Fibroblast of lung (primary cell): ENCODE measurements around the gene GUCY2C. TPM values are rescaled to one million over a fixed set of nuclear protein-coding genes. Genes with fewer than 3 reads are reported as not detected.

ENCODE experiments used
- DNase-seq, 2 donors: peaks; one replicate each; pipeline versions ENCODE4 v3.0.0 to v3.0.0-alpha.2; 2010; ENCODE audit warnings: low read depth in 2 of 2
- H2AFZ ChIP-seq: 2 replicates; pipeline ENCODE4 v1.5.1; 2012; ENCODE audit warnings: low read length, control low read depth, inconsistent platforms
- H3K27ac ChIP-seq: 2 replicates; pipeline ENCODE4 v1.5.1; 2011; ENCODE audit warnings: low read length, control low read depth; ENCODE audit not compliant: insufficient read depth
- H3K27me3 ChIP-seq: 2 replicates; pipeline ENCODE4 v1.5.1; 2011; ENCODE audit warnings: mild to moderate bottlenecking, low read length; ENCODE audit not compliant: control insufficient read depth, insufficient read depth
- H3K36me3 ChIP-seq: 2 replicates; pipeline ENCODE4 v1.5.1; 2011; ENCODE audit warnings: low read length; ENCODE audit not compliant: control insufficient read depth, insufficient read depth
- H3K4me1 ChIP-seq: 2 replicates; pipeline ENCODE4 v1.5.1; 2011; ENCODE audit warnings: low read length; ENCODE audit not compliant: control insufficient read depth, insufficient read depth; ENCODE audit errors: extremely low read depth
- H3K4me2 ChIP-seq: 2 replicates; pipeline ENCODE4 v1.5.1; 2011; ENCODE audit warnings: low read length, control low read depth; ENCODE audit not compliant: insufficient read depth; ENCODE audit errors: extremely low read depth
- H3K4me3 ChIP-seq, 4 experiments: fragments of 200-600 bp in 1 of 4; sonication (generic) in 1 of 4; replicated peaks in 1 of 4; 2 replicates each; pipeline ENCODE4 v1.5.1; 2011 to 2016; ENCODE audit warnings: low read length in 4 of 4, low read depth in 3 of 4, mild to moderate bottlenecking in 3 of 4, control low read depth in 2 of 4, inconsistent platforms in 1 of 4, mixed read lengths in 1 of 4; ENCODE audit not compliant: insufficient read depth in 1 of 4; ENCODE audit errors: control extremely low read depth in 1 of 4
- H3K79me2 ChIP-seq: 2 replicates; pipeline ENCODE4 v1.5.1; 2012; ENCODE audit warnings: mild to moderate bottlenecking, low read length, inconsistent platforms; ENCODE audit not compliant: control insufficient read depth, insufficient read depth
- H3K9ac ChIP-seq: 2 replicates; pipeline ENCODE4 v1.5.1; 2011; ENCODE audit warnings: mild to moderate bottlenecking, low read length, control low read depth; ENCODE audit not compliant: insufficient read depth
- H3K9me3 ChIP-seq: 2 replicates; pipeline ENCODE4 v1.5.1; 2012; ENCODE audit warnings: low read depth, low read length; ENCODE audit not compliant: control insufficient read depth, insufficient read depth
- H4K20me1 ChIP-seq: 2 replicates; pipeline ENCODE4 v1.5.1; 2011; ENCODE audit warnings: low read length; ENCODE audit not compliant: control insufficient read depth, insufficient read depth; ENCODE audit errors: extremely low read depth
- EZH2 ChIP-seq: IDR thresholded peaks from 2 replicates; pipeline ENCODE4 v1.5.1; 2012; ENCODE audit warnings: low read length, control low read depth, mild to moderate bottlenecking; ENCODE audit errors: missing control alignments
- polyA plus RNA-seq, 2 donors: library from polyadenylated mRNA; depleted of rRNA in 1 of 2; stranded (reverse) in 1 of 2; unstranded in 1 of 2; fragments of >200 nt; gene quantifications; 2 replicates each; pipeline ENCODE4 v1.2.1, GENCODE V29; 2011 to 2012; ENCODE audit warnings: missing spikeins in 1 of 2
- total RNA-seq: library from RNA; depleted of rRNA; stranded (reverse); fragments of >200 nt; gene quantifications from 2 replicates; pipeline ENCODE4 v1.2.1, GENCODE V29; 2014
- TF ChIP-seq, protein P1 (sequence below), 2 donors: IDR thresholded peaks in 1 of 2; conservative IDR thresholded peaks in 1 of 2; 1 replicate in 1 of 2; 2 replicates in 1 of 2; pipeline ENCODE4 v1.5.1; 2011 to 2012; ENCODE audit warnings: low read length in 2 of 2, control low read depth in 1 of 2, inconsistent platforms in 1 of 2, low read depth in 1 of 2, mild to moderate bottlenecking in 1 of 2

The GUCY2C gene
- total and polyA plus RNA-seq, 2 donors (not counting 1 experiment from before 2014, with no cell fraction given), result 0.02 TPM; not detected in 1

DNA sequence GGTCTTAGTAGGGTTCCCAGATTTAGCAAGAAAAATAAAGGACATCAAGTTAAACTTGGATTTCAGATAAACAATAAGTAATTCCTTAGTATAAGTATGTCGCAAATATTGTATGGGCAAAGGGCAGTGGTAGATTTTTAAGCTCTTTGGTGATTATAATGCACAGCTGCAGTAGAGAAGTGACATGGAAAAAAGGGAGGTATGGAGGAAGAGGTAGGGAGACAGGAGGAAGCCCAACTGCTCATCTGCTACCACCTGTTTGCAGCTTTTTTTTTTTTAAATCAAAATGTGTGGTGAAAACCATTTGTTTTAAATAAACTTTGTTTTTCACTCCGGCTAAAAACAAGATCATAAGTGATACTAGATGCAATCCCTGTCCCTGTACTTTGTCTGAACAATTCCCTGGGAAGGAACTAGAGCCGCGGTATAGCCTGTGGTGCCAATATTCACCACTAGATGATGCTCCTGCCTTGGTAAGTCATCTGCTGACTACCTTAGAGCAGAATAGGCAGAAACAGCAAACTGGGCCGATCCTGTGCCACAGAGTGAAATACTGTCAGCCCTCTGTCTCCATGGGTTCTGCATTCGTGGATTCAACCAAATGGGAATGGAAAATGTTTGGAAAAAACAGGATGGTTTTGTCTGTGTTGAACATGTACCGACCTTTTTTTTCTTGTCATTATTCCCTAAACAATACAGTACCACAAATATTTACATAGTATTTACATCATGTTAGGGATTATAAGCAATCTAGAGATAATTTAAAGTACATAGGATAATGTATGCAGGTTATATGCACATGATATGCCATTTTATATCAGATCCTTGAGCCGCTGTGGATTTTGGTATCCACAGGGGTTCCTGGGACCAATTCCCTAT is 66.3 kb downstream of the GUCY2C start:
- Histone ChIP-seq H3K4me2 (no peak overlapping the region), H3K9me3 (no peaks in the 10 kb centered on the region), H3K27ac (no peak overlapping the region), H4K20me1 (no peaks in the 10 kb centered on the region), H3K4me1 (no peaks in the 10 kb centered on the region), H2AFZ (no peak overlapping the region), H3K36me3 (no peaks in the 10 kb centered on the region), H3K27me3 (no peaks in the 10 kb centered on the region), H3K9ac (no peak overlapping the region), H3K79me2 (no peaks in the 10 kb centered on the region), H3K4me3 (no peak overlapping the region)
- no peak for TF ChIP-seq EZH2
- TF ChIP-seq, protein P1, sequence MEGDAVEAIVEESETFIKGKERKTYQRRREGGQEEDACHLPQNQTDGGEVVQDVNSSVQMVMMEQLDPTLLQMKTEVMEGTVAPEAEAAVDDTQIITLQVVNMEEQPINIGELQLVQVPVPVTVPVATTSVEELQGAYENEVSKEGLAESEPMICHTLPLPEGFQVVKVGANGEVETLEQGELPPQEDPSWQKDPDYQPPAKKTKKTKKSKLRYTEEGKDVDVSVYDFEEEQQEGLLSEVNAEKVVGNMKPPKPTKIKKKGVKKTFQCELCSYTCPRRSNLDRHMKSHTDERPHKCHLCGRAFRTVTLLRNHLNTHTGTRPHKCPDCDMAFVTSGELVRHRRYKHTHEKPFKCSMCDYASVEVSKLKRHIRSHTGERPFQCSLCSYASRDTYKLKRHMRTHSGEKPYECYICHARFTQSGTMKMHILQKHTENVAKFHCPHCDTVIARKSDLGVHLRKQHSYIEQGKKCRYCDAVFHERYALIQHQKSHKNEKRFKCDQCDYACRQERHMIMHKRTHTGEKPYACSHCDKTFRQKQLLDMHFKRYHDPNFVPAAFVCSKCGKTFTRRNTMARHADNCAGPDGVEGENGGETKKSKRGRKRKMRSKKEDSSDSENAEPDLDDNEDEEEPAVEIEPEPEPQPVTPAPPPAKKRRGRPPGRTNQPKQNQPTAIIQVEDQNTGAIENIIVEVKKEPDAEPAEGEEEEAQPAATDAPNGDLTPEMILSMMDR (conservative IDR thresholded peaks at IDR 0.05 in 1 of 2, IDR thresholded peaks at IDR 0.05 in 1 of 2; ENCODE audit: low read depth in 1 of 2, low read length in 2 of 2), result peak; percentile 100
- peak; percentile 56 to 75 for DNase-seq

DNA sequence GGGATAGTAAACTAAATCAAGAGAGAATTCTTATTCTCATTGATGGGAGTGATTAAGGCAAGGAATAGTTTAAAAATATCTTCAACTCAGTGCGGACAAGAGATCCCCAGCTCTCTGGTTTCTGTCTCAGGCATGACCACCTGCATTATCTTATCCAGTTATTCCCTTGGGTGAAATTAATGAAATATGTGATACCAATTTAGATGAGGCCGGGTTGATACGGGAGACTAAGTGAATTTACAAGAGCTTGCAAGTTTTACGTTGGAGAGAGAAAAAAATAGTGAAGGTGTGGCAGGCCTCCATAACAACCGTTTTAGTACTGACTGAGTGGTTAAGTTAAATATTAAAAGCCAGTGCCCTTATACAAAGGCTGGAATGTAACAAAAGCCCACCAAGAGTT is 67.6 kb downstream of the GUCY2C start:
- Histone ChIP-seq H3K9me3 (no peaks in the 10 kb centered on the region), H3K4me2 (no peak overlapping the region), H3K4me1 (no peaks in the 10 kb centered on the region), H3K27ac (no peak overlapping the region), H3K36me3 (no peaks in the 10 kb centered on the region), H3K9ac (no peak overlapping the region), H3K27me3 (no peaks in the 10 kb centered on the region), H4K20me1 (no peaks in the 10 kb centered on the region), H3K4me3 (no peak overlapping the region), H3K79me2 (no peaks in the 10 kb centered on the region), H2AFZ (no peak overlapping the region)
- TF ChIP-seq, protein P1 (conservative IDR thresholded peaks at IDR 0.05 in 1 of 2, IDR thresholded peaks at IDR 0.05 in 1 of 2; ENCODE audit: low read depth in 1 of 2, low read length in 2 of 2), result no peak
- DNase-seq, result no peak

DNA sequence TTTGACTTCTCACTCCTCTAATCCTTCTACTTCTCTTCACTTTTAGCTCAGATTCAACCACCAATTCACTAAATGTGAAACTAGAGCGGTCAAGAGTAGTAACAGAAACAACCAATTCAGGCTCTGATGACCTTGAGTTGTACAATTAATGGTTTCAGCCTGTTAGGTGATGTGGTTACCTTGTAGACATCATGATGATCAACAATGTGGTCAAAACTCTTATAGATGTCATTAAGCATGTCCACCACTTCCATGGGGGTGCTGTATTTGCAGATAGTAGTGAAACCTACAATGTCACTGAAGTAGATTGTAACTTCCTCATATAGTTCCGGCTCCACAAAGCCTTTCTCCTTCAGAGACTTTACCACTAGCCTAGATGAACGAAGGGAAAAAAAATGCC is 74.6 kb downstream of the GUCY2C start:
- no peak for DNase-seq
- no peak overlapping the region for H2AFZ ChIP-seq
- no peaks in the 10 kb centered on the region for H3K9me3 ChIP-seq
- H3K36me3 ChIP-seq, result no peaks in the 10 kb centered on the region
- H4K20me1 ChIP-seq, result no peaks in the 10 kb centered on the region
- no peaks in the 10 kb centered on the region for H3K79me2 ChIP-seq
- no peaks in the 10 kb centered on the region for H3K4me1 ChIP-seq
- no peak overlapping the region for H3K4me3 ChIP-seq
- H3K27me3 ChIP-seq, result no peaks in the 10 kb centered on the region
- TF ChIP-seq, protein P1 (conservative IDR thresholded peaks at IDR 0.05 in 1 of 2, IDR thresholded peaks at IDR 0.05 in 1 of 2; ENCODE audit: low read depth in 1 of 2, low read length in 2 of 2), result no peak
- TF ChIP-seq EZH2, result no peak
- no peak overlapping the region for H3K9ac ChIP-seq
- H3K27ac ChIP-seq, result no peak overlapping the region
- no peak overlapping the region for H3K4me2 ChIP-seq
